Measurements from ENCODE around the gene BRD9.

- TF ChIP-seq CTCF (IDR thresholded peaks at IDR 0.05) (no peak), POLR2A (IDR thresholded peaks at IDR 0.05) (no peak)
Measured at GRCh38 chr5:939368-939767, 46.8 kb upstream of the BRD9 start.

Measured in body of pancreas (tissue), 4 donors.